GM18520 (cell line): ENCODE data around the gene GGA2.
A peak's percentile ranks its signal among the peaks of the same experiment; 100 is the strongest.
"Not testable (repeated sequence)": the region's sequence is repeated elsewhere in the genome, so short reads cannot be mapped to it uniquely, and the experiment has no call there.

Source experiments
- ATAC-seq: cut with Tn5 transposase; IDR thresholded peaks from one replicate; pipeline ENCODE4 v1.9.1; 2021; ENCODE audit not compliant: unreplicated experiment

GGA2 gene

DNA sequence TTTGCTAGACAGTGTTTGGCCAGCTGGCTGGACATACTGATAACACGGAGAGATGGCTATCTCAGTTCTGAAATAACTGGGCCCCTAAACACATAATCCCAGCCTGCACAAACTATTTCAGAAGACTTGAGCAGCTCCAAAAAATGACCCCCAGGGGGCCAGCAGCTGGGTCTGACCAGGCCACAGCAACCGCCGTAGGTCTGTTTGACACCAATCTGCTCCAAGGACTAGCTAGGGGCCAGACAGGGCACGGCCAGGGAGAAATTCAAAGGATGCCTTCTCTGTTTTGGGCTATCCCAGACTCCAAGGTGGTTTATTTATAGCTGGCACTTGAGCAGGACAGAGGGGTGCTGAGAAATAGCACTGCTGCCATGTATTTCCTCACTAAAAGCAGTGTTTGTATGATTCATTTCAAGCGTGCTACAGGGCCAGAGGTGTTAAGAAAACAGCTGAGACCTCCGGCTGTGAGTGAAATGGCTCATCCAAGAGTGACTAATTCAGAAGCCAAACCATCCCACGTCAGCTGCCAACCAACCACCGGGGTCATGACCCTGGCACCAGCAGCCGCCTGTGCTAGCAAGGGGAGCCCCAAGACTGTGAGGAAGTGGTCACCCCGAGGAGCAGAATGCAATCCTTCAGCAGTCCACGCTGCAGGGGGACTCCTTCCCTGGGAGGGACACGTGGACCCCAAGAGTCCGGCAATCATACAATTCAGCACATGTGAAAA is 5.7 kb downstream of the GGA2 start:
- peak; percentile 65 for ATAC-seq

DNA sequence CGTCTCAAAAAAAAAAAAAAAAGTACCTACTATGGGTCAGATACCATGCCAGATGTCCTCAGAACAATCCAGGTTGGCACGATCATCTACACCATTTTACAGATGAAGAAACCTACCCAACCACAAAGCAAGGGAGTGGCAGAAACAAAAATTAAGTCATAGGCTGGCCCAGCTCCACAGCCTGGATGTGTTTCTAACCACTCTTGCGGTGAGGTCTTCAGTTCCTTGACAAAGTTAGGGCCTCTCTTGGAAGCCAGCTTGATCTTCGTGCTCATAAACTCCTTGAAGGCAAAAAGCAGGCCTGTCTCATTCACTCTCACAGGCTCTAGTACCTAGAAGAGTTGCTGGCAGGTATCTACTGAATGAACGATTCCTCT is 6.2 kb downstream of the GGA2 start:
- no peak for ATAC-seq

DNA sequence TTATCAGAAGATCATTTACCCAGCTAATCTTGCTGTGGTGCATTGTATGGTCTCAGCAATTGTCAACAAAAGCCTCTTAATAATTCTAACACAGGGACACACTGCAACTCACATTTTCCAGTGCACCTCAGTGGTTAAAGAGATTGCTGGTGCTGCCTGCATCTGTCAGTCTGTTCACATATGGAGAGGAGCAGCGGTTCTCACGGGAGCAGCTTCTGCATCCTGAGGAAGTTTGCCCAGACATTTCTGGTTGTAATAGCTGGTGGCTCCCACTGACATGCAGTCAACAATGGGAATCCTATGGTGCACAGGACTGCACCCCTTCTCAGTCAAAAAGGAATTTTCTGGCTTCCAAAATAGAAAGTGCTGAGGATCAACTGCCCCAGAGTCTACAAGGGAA is 7.8 kb downstream of the GGA2 start:
- no peak for ATAC-seq

DNA sequence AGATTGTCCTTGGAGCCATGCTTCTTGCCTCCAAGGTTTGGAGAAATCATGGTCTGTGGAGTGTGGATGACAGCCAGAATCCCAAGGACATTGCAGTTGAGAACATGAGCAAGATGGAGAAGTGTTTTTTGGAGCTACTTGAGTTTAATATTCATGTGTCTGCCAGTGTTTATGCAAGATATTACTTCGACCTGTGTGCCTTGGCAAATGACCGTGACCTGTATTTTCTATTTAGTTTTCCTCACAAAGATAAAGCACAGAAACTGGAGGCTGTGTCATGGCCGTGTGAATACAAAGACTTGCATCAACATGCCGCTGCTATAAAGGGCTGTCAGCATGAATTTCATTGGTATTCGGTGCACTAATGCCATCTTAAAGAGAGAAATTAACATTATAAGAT is 9.0 kb downstream of the GGA2 start:
- no peak for ATAC-seq

DNA sequence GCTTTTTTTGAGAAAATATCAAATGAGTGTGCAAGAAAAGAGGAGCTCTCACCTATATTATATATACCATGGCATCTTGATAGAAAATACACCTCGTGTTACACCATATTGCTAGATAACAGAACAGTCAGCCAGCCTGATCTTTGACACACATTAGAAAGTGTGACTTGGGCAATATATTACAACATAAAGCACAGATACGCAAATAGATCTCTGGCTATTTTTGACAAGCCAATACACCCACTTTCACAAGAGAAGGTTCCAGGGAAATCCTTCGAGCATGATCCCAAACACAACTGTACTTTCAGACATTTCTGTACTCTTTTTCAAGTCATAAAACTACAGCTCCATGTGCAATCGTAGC is 9.4 kb downstream of the GGA2 start:
- ATAC-seq: no peak

DNA sequence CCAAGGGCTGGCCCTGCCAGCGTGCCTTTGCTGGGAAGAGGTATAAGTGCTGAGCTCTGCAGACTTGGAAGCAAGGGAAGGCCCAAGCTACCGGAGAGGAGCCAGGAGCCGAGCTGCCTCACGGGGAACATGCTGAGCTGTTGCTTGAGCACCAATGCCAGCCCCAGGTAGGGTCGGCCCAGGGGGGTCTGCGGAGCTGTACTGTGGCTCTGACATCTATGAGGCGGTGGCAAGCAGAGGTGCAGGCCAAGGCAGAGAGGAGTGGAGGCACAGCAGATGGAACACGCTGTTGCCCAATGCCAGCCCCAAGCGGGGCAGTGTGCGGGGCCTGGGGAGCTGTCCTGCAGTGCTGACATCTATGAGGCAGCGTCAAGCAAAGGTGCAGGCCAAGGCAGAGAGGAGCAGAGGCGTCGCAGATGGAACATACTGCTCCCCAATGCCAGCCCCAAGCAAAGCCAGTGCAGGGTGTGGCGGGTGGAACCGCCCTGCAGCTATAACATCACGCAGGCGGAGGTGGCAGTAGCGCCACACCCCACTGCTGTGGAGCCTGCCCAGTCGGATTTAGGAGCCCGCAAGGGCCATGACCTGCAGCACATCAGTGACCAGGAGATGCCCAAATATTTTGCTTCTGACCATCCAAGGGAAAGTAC is 10.0 kb downstream of the GGA2 start:
- ATAC-seq: no peak

DNA sequence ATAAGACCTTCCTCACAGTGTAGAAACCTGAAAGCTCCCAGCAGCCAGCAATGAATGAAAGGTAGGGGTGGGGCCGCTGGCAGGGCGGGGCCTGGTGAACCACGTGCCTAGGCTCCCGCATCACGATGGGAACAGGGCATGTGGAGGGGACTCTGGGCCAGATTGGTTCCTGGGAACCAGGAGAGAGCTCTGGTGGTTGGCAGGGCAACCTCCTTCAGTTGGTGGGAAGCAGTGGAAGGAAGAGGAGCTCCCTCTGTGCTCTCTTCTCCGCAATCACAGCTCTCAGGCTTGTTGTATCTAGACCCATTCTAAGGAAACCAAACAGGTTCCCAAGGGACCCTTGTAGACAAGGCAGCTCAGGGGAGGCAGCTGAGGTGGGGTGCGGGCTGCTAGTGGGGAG is 10.5 kb downstream of the GGA2 start:
- ATAC-seq: no peak

DNA sequence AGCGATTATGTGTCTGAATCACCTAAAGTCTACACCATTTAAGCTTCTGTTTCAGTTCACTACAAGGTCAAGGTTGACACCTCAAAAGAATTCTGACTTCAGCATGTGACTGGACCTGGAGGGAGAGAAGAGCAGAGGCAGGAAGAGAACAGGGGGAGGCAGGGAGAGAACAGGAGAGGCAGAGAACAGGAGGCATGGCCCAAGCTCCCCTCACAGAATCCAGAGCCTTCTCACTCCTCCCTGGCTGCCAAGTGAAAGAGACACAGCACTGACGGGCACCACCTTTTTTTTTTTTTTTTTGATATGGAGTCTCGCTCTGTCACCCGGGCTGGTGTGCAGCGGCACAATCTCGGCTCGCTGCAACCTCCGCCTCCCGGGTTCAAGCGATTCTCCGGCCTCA is 11.4 kb downstream of the GGA2 start:
- no peak for ATAC-seq

DNA sequence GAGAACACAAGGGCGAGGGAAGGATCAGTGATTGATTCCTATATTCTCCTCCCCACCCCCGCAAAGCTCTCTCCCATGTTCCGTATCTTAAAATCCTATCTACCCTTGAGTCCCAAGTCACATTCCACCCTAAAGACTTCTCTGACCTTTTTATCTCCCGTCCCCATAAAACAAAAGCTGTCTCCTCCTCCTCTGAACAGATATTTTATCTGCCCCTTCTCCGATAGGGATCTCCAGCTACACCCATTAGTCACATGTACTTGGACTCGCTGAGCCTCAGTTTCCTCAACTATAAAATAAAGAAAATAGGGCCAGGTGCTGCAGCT is 12.8 kb downstream of the GGA2 start:
- no peak for ATAC-seq

DNA sequence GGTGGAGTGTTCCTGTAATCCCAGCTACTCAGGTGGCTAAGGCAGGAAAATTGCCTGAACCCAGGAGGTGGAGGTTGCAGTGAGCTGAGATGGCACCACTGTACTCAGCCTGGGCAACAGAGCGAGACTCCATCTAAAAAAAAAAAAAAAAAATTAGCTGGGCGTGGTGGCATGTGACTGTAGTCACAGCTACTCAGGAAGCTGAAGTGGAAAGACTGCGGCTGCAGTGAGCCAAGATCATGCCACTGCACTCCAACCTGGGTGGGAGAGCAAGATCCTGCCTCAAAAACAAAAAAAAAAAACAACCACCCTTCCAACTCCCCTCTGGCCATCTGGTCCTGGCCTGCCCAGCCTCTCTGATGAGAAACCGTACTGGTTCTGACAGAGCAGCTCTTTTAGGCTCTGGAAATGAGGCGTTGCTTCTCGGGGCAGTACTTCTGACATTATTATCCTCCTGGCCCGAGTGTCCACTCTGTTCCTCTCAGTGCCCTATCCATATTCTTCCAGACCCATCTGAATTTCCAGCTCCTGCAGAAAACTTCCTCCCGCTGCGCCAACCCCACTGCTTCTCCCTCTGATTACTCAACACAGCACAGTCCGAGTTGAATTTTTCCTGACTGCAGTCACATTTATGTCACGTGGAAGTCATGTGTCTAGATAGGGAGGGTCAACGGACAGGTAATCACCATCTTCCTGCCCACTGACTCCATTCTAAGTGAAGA is 13.3 kb downstream of the GGA2 start:
- no peak for ATAC-seq

DNA sequence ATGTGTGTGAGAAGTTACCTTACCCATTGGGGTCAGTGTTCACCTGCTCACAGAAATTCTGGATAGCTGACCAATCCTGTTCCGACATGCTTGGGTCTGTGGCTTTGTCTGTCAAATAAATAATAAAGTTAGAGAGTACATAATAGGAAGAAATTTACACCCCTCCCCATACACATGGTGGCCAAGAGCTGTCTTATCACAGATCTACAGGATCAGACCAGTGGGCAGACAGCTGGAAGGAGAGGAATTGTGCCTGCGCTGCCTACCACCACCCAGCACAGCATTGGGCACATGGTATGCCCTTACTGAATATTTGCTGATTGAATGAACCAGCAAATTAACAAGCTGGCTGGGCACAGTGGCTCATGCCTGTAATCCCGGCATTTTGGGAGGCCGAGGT is 14.6 kb downstream of the GGA2 start:
- ATAC-seq: no peak

DNA sequence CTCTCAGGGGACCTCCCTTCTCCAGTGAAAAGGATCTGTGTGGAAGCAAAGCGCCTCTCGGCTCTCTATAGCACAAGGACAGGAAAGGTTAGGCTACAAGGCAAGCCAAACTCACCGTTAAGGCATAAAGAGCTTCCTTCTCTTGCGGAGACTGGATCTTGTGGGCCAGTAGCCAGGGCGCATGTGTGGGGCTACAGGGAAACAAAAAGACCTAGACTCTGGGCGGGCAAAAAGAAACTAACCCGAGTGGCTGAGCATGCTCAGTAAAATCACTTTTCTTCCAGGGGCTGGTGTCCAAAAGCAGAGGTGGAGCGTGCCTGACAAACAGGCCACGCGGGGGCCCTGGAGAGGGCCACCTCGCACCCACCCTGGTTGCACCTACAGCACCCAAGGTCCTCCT is 16.1 kb downstream of the GGA2 start:
- no peak for ATAC-seq

DNA sequence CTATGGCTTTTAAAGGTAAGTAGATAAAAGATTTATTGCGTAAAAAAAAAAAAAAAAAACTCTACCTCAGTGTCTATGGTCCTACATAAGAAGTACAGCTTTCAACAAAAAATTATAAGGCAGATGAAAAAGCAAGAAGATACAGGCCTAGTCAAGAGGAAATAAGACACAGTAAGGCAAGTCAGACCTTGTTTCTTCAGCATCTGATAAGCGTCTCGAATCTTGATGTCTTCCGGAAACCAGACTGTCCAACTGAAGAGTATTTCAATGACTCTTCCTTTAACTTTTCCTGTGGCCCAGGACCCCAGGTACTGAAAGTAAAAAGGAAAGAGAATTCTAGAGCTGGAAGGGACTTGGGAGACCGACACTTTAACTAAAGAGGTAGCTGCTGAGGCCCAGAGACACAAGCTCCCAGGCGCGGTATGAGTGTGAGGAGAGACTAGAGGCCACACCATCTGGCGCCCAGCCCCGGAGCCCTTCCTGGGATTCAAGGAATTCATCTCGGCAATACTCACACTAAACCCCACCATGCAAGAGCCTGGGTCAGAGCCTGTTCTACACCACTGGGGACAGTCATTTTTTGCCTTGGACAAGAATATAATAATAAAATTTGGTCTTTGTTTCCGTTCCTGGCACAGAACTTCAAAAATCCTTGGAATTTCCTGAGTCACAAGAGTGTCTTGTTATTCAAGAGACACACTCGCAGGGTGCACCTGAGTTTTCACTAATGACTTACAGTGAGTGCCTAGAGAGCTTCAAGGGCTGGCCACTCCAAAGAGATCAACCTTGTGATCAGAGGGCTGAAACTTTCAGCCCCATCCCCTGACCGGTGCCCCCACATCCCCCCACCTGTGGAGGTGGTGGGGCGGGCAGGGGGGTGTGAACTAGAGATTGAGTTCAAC is 18.6 kb downstream of the GGA2 start:
- no peak for ATAC-seq

DNA sequence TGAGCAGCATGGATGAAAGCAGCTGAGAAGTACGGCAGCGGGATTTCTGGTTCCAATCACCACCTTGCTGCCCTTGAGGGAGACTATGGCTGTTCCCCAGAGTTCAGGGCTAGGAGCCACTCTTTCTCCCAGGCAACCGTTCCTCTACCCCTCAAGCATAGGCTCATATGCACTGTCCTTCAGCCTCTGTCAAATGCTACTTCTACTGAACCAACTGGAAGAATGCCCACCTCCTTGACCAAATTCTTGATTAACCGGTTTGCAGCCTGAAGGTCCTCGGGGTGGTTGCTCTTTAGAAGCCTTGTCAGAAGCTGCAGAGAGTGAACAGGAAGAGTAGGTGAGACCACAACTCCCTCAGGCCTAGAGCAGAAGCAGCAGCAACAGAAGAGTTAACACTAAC is 23.8 kb downstream of the GGA2 start:
- no peak for ATAC-seq

DNA sequence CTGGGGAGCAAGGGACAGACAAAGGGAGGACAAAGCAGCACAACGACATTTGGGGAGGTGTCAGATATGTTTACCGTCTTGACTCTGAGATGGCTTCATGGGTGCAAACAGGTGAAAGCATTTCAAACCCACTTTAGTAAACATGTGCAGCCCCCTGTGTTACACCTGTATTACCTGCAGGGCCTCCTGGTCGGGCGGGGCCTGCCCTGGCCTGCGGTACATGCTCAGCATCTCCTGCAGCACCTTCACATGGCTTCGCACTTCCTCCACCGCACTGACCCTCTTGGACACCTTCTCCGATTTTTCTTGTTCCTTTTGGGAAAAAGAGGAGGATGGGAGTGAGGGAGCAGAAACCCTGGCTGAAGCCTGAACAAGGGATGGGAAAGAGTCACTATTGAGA is 24.5 kb downstream of the GGA2 start:
- ATAC-seq: no peak

DNA sequence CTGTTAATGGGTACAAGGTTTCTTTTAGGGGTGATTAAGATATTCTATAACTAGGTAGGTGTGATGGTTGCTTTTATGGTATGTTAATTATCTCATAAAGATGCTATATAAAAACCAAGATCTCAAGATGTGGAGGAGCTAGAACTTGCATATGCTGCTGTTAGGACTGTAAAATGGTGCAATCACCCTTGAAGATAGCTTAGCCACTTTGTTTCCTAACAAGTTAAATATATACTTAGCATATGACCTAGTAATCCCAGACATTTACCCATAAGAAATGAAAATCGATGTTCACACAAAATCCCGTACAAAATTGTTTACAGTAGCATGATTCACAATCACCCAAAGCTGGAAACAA is 25.1 kb downstream of the GGA2 start:
- no peak for ATAC-seq

DNA sequence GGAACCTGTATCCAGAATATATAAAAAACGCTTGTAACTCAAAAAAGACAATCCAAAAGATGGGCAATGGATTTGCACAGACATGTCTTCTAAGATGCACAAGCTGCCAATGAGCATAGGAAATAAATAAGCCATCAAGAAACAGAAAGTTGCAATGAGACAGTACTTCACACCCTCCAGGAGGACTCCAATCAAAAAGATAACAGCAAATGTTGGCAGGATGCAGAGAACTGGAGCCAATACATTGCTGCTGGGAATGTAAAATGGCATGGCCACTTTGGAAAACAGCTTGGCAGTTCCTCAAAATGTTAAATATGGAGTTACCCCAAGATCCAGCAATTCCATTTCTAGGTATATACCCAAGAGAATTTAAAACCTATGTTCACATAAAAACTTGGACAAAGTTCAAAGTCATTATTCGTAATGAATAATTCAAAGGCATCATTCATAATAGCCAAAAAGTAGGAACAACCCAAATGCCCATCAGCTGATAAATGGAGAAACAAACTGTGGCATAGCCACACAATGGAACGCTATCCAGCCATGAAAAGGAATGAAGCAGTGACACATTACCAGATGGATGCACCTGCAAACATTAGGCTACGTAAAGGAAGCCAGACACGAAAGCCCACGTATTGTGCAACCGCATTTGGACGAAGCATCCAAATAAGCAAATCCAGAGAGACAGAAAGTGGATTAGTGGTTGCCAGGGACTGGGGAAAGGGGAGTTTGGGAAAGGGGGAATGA is 25.6 kb downstream of the GGA2 start:
- no peak for ATAC-seq

DNA sequence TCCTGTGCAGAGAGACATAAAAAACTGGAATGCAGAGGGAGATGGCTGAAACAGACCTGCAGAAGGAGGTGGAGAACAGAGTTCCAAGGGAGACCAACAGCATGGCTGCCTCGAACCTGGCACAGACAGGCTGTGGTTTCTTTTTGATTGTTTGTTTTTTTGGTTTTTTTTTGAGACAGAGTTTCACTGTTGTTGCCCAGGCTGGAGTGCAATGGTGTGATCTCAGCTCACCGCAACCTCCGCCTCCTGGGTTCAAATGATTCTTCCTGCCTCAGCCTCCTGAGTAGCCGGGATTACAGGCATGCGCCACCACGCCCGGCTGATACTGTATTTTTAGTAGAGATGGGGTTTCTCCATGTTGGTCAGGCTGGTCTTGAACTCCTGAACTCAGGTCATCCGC is 26.8 kb downstream of the GGA2 start:
- not testable (repeated sequence) for ATAC-seq

DNA sequence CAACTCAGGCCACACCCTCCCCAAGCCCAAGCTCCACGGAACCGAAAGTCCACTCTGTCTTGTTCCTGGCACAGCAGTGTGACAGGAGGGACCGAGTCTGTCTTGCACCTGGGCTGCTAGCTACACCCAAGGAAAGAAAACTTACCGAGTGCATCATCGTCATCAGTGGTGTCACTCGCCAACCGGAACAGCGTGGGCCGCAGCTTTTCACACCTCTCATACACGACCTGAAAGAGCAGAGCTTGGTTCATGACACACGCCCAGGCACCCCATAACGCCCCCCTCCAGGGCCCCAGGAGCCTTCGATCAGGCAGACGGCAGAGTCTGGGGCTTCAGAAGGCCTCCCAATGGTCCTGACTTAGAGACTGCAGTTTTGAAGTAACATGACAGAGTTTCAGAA is 27.5 kb downstream of the GGA2 start:
- peak; percentile 83 for ATAC-seq

DNA sequence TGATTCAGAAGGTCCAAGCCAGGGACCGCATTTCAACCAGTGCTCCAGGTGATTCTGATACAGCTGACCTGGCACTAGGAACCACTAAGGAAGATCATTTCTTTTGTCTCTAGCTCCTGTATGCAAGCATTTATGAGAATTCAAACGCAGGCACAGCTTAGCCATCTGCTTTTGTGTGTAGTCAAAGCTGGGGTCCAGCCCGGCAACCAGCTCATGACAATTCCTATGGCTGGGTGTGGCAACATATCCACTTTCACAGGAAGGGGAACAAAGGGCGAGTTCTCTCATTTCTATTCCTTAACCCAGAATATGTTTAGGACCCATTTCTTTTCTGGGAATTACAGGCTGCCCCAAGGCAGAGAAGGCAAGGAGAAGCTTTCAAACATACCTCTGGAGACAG is 30.0 kb downstream of the GGA2 start:
- ATAC-seq: no peak

DNA sequence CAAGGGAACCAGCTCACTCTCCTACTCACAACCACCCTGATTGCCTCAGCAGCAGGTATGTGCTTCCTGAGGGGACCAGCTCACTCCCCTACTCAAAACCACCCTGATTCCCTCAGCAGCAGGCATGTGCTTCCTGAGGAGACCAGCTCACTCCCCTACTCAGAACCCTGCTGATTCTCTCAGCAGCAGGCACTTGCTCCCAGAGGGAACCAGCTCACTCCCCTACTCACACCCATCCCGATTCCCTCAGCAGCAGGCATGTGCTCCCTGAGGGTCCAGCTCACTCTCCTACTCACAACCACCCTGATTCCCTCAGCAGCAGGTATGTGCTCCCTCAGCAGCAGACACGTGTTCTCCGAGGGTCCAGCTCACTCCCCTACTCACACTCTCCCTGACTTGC is 31.2 kb downstream of the GGA2 start:
- no peak for ATAC-seq
